Amniotic epithelial cell (primary cell): ENCODE measurements around the gene EMP3.

ENCODE experiments used
- DNase-seq: peaks from one replicate; pipeline ENCODE4 v3.0.0-alpha.2; 2010; ENCODE audit warnings: low read depth

Gene EMP3

GRCh38 chr19:48379058-48379457 is 53.7 kb downstream of the EMP3 start:
- no peak for DNase-seq
